Measurements from ENCODE around the gene IRF2.

The IRF2 gene

GRCh38 chr4:184437565-184438265, 36.6 kb downstream of the IRF2 start:
- no peak overlapping the region for H3K4me3 ChIP-seq (ENCODE audit: low read length)
- no peaks in the 10 kb centered on the region for H3K9me3 ChIP-seq (ENCODE audit: insufficient read depth, low read depth, low read length)
- H3K27me3 ChIP-seq (ENCODE audit: insufficient read depth, low read length), result no peaks in the 10 kb centered on the region
- H3K4me1 ChIP-seq (ENCODE audit: insufficient read depth, low read length), result peaks cover 26% of the 10 kb centered on the region
- no peak overlapping the region for H3K9ac ChIP-seq (ENCODE audit: low read depth, low read length)
- no peak overlapping the region for H3K27ac ChIP-seq (ENCODE audit: low read length)
- H3K36me3 ChIP-seq (ENCODE audit: insufficient read depth, low read depth, low read length), result no peaks in the 10 kb centered on the region

- no peak overlapping the region for H3K9ac ChIP-seq (ENCODE audit: low read depth, low read length)
- H3K27me3 ChIP-seq (ENCODE audit: insufficient read depth, low read length), result no peaks in the 10 kb centered on the region
- H3K4me1 ChIP-seq (ENCODE audit: insufficient read depth, low read length), result peaks cover 17% of the 10 kb centered on the region; the same call in 1 of the 2 replicates
- H3K27ac ChIP-seq (ENCODE audit: low read length), result no peak overlapping the region
- H3K4me3 ChIP-seq (ENCODE audit: low read length), result no peak overlapping the region
- H3K36me3 ChIP-seq (ENCODE audit: insufficient read depth, low read depth, low read length), result no peaks in the 10 kb centered on the region
- H3K9me3 ChIP-seq (ENCODE audit: insufficient read depth, low read depth, low read length), result no peaks in the 10 kb centered on the region
Observed at GRCh38 chr4:184434501-184435066, 39.8 kb downstream of the IRF2 start.

GRCh38 chr4:184434021-184434420, 40.3 kb downstream of the IRF2 start:
- H3K9ac ChIP-seq (ENCODE audit: low read depth, low read length), result no peak overlapping the region
- no peak overlapping the region for H3K27ac ChIP-seq (ENCODE audit: low read length)
- H3K9me3 ChIP-seq (ENCODE audit: insufficient read depth, low read depth, low read length), result no peaks in the 10 kb centered on the region
- H3K27me3 ChIP-seq (ENCODE audit: insufficient read depth, low read length), result no peaks in the 10 kb centered on the region
- no peaks in the 10 kb centered on the region for H3K36me3 ChIP-seq (ENCODE audit: insufficient read depth, low read depth, low read length)
- H3K4me1 ChIP-seq (ENCODE audit: insufficient read depth, low read length), result peaks cover 21% of the 10 kb centered on the region; the same call in 1 of the 2 replicates
- no peak overlapping the region for H3K4me3 ChIP-seq (ENCODE audit: low read length)

GRCh38 chr4:184433258-184433892, 41.0 kb downstream of the IRF2 start:
- Histone ChIP-seq H3K9me3 (ENCODE audit: insufficient read depth, low read depth, low read length) (no peaks in the 10 kb centered on the region), H3K27ac (ENCODE audit: low read length) (no peak overlapping the region), H3K27me3 (ENCODE audit: insufficient read depth, low read length) (no peaks in the 10 kb centered on the region), H3K36me3 (ENCODE audit: insufficient read depth, low read depth, low read length) (no peaks in the 10 kb centered on the region), H3K4me1 (ENCODE audit: insufficient read depth, low read length) (peaks cover 21% of the 10 kb centered on the region; the same call in 1 of the 2 replicates), H3K4me3 (ENCODE audit: low read length) (no peak overlapping the region), H3K9ac (ENCODE audit: low read depth, low read length) (no peak overlapping the region)

- Histone ChIP-seq H3K4me1 (ENCODE audit: insufficient read depth, low read length) (peaks cover 14% of the 10 kb centered on the region; the same call in 1 of the 2 replicates), H3K27me3 (ENCODE audit: insufficient read depth, low read length) (no peaks in the 10 kb centered on the region), H3K27ac (ENCODE audit: low read length) (no peak overlapping the region), H3K36me3 (ENCODE audit: insufficient read depth, low read depth, low read length) (no peaks in the 10 kb centered on the region; the same call in 1 of the 2 replicates), H3K4me3 (ENCODE audit: low read length) (no peak overlapping the region), H3K9me3 (ENCODE audit: insufficient read depth, low read depth, low read length) (no peaks in the 10 kb centered on the region), H3K9ac (ENCODE audit: low read depth, low read length) (no peak overlapping the region)
Observed at GRCh38 chr4:184432127-184432922, 42.0 kb downstream of the IRF2 start.

- Histone ChIP-seq H3K36me3 (ENCODE audit: insufficient read depth, low read depth, low read length) (peaks cover 12% of the 10 kb centered on the region), H3K9me3 (ENCODE audit: insufficient read depth, low read depth, low read length) (no peaks in the 10 kb centered on the region), H3K27me3 (ENCODE audit: insufficient read depth, low read length) (no peaks in the 10 kb centered on the region), H3K4me3 (ENCODE audit: low read length) (no peak overlapping the region), H3K9ac (ENCODE audit: low read depth, low read length) (no peak overlapping the region), H3K27ac (ENCODE audit: low read length) (no peak overlapping the region), H3K4me1 (ENCODE audit: insufficient read depth, low read length) (peaks cover 11% of the 10 kb centered on the region; the same call in 1 of the 2 replicates)
Observed at GRCh38 chr4:184430163-184430562, 44.2 kb downstream of the IRF2 start.

GRCh38 chr4:184428787-184429186, 45.6 kb downstream of the IRF2 start:
- Histone ChIP-seq H3K36me3 (ENCODE audit: insufficient read depth, low read depth, low read length) (peaks cover 25% of the 10 kb centered on the region), H3K4me1 (ENCODE audit: insufficient read depth, low read length) (peaks cover 10% of the 10 kb centered on the region; the same call in 1 of the 2 replicates), H3K9me3 (ENCODE audit: insufficient read depth, low read depth, low read length) (no peaks in the 10 kb centered on the region), H3K9ac (ENCODE audit: low read depth, low read length) (no peak overlapping the region), H3K27me3 (ENCODE audit: insufficient read depth, low read length) (no peaks in the 10 kb centered on the region), H3K27ac (ENCODE audit: low read length) (no peak overlapping the region), H3K4me3 (ENCODE audit: low read length) (no peak overlapping the region)

- H3K27ac ChIP-seq (ENCODE audit: low read length), result no peak overlapping the region
- H3K36me3 ChIP-seq (ENCODE audit: insufficient read depth, low read depth, low read length), result peaks cover 33% of the 10 kb centered on the region
- no peak overlapping the region for H3K4me3 ChIP-seq (ENCODE audit: low read length)
- no peak overlapping the region for H3K9ac ChIP-seq (ENCODE audit: low read depth, low read length)
- peaks cover 7% of the 10 kb centered on the region for H3K9me3 ChIP-seq (ENCODE audit: insufficient read depth, low read depth, low read length)
- H3K4me1 ChIP-seq (ENCODE audit: insufficient read depth, low read length), result peaks cover 10% of the 10 kb centered on the region; the same call in 1 of the 2 replicates
- no peaks in the 10 kb centered on the region for H3K27me3 ChIP-seq (ENCODE audit: insufficient read depth, low read length)
Observed at GRCh38 chr4:184427687-184428086, 46.7 kb downstream of the IRF2 start.

- Histone ChIP-seq H3K27me3 (ENCODE audit: insufficient read depth, low read length) (no peaks in the 10 kb centered on the region), H3K9me3 (ENCODE audit: insufficient read depth, low read depth, low read length) (peaks cover 13% of the 10 kb centered on the region), H3K4me1 (ENCODE audit: insufficient read depth, low read length) (peaks cover 10% of the 10 kb centered on the region; the same call in 1 of the 2 replicates), H3K4me3 (ENCODE audit: low read length) (no peak overlapping the region), H3K27ac (ENCODE audit: low read length) (no peak overlapping the region), H3K9ac (ENCODE audit: low read depth, low read length) (no peak overlapping the region), H3K36me3 (ENCODE audit: insufficient read depth, low read depth, low read length) (peaks cover 39% of the 10 kb centered on the region)
Observed at GRCh38 chr4:184427093-184427492, 47.3 kb downstream of the IRF2 start.

- Histone ChIP-seq H3K4me3 (ENCODE audit: low read length) (no peak overlapping the region), H3K27ac (ENCODE audit: low read length) (no peak overlapping the region), H3K9ac (ENCODE audit: low read depth, low read length) (no peak overlapping the region), H3K36me3 (ENCODE audit: insufficient read depth, low read depth, low read length) (peaks cover 39% of the 10 kb centered on the region), H3K4me1 (ENCODE audit: insufficient read depth, low read length) (peaks cover 7% of the 10 kb centered on the region; the same call in 1 of the 2 replicates), H3K9me3 (ENCODE audit: insufficient read depth, low read depth, low read length) (peaks cover 14% of the 10 kb centered on the region), H3K27me3 (ENCODE audit: insufficient read depth, low read length) (no peaks in the 10 kb centered on the region)
Observed at GRCh38 chr4:184424993-184425758, 49.2 kb downstream of the IRF2 start.

- H3K4me3 ChIP-seq (ENCODE audit: low read length), result no peak overlapping the region
- H3K27me3 ChIP-seq (ENCODE audit: insufficient read depth, low read length), result no peaks in the 10 kb centered on the region
- H3K36me3 ChIP-seq (ENCODE audit: insufficient read depth, low read depth, low read length), result peaks cover 39% of the 10 kb centered on the region
- no peak overlapping the region for H3K27ac ChIP-seq (ENCODE audit: low read length)
- peaks cover under 1% of the 10 kb centered on the region; the same call in 1 of the 2 replicates for H3K4me1 ChIP-seq (ENCODE audit: insufficient read depth, low read length)
- H3K9ac ChIP-seq (ENCODE audit: low read depth, low read length), result no peak overlapping the region
- peaks cover 14% of the 10 kb centered on the region for H3K9me3 ChIP-seq (ENCODE audit: insufficient read depth, low read depth, low read length)
Observed at GRCh38 chr4:184424279-184424678, 50.1 kb downstream of the IRF2 start.
